ENCODE measurements around the gene SNX19.

The SNX19 gene

DNA sequence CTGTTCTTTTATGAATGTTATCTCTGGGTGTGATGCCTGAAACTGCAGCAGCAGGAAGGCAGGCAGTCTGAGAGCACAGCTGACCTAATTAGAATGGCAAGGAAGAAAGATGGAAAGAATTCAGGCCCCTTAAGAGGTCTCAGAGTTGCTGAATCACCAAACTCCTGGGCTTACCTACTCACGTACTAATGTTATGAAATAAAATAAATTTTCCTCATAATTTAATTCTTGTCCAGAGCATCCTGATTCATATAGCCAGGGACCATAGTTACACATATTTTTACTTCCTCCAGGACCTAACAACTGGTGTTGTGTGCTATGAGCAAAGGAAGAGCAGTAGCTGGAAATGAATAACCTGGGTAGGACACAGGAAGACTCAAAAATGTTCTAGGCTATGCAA lies 41.9 kb downstream of the SNX19 start:
- no peak overlapping the region for H3K9ac ChIP-seq (ENCODE audit: low read depth in 1 of 2, low read length in 2 of 2)
- peaks cover 20 to 69% of the 10 kb centered on the region in 2 donors for H3K36me3 ChIP-seq (ENCODE audit: control insufficient read depth in 1 of 2, insufficient read depth in 2 of 2, low read length in 2 of 2)
- no peaks in the 10 kb centered on the region for H3K27me3 ChIP-seq (ENCODE audit: control insufficient read depth in 1 of 2, insufficient read depth in 2 of 2, low read length in 2 of 2)
- H3K9me3 ChIP-seq (ENCODE audit: control insufficient read depth in 1 of 2, low read length in 2 of 2) = no peaks in the 10 kb centered on the region
- H3K27ac ChIP-seq (ENCODE audit: low read depth, low read length) = no peak overlapping the region
- no peak overlapping the region for H3K4me3 ChIP-seq (ENCODE audit: low read depth in 1 of 2, low read length in 2 of 2)
- peaks cover 0 to 16% of the 10 kb centered on the region in 2 donors for H3K4me1 ChIP-seq (ENCODE audit: control insufficient read depth in 1 of 2, insufficient read depth in 2 of 2, low read length in 2 of 2)

- Histone ChIP-seq H3K36me3 (ENCODE audit: control insufficient read depth in 1 of 2, insufficient read depth in 2 of 2, low read length in 2 of 2) (peaks cover 14 to 62% of the 10 kb centered on the region in 2 donors), H3K27ac (ENCODE audit: low read depth, low read length) (no peak overlapping the region), H3K9ac (ENCODE audit: low read depth in 1 of 2, low read length in 2 of 2) (no peak overlapping the region)
These were observed 42.5 kb downstream of the SNX19 start for GRCh38 chr11:130873761-130874160.

DNA sequence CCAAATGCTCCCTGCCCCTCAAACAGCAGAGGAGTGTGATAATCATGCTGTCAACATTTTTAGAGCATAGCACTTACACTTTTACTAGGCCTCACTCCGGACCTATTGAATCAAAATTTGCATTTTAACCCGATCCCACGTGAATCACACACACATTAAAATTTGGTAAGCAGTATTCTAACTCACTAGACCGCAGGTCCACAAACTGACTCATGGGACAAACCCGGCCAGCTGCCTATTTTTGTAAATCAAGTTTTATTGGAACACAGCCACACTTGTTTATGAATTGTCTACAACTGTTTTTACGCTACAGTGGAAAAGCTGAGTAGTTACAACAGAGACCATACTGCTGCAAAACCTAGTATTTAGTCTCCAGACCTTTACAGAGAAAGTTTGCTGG lies 43.3 kb downstream of the SNX19 start:
- Histone ChIP-seq H3K27me3 (ENCODE audit: control insufficient read depth in 1 of 2, insufficient read depth in 2 of 2, low read length in 2 of 2) (no peaks in the 10 kb centered on the region), H3K9me3 (ENCODE audit: control insufficient read depth in 1 of 2, low read length in 2 of 2) (no peaks in the 10 kb centered on the region), H3K9ac (ENCODE audit: low read depth in 1 of 2, low read length in 2 of 2) (no peak overlapping the region), H3K27ac (ENCODE audit: low read depth, low read length) (no peak overlapping the region), H3K4me1 (ENCODE audit: control insufficient read depth in 1 of 2, insufficient read depth in 2 of 2, low read length in 2 of 2) (peaks cover 0 to 12% of the 10 kb centered on the region in 2 donors), H3K4me3 (ENCODE audit: low read depth in 1 of 2, low read length in 2 of 2) (no peak overlapping the region), H3K36me3 (ENCODE audit: control insufficient read depth in 1 of 2, insufficient read depth in 2 of 2, low read length in 2 of 2) (peaks cover 8 to 55% of the 10 kb centered on the region in 2 donors)

More at GRCh38 chr11:130873761-130874160, 42.5 kb downstream of the SNX19 start:
- no peaks in the 10 kb centered on the region for H3K27me3 ChIP-seq (ENCODE audit: control insufficient read depth in 1 of 2, insufficient read depth in 2 of 2, low read length in 2 of 2)
- H3K4me1 ChIP-seq (ENCODE audit: control insufficient read depth in 1 of 2, insufficient read depth in 2 of 2, low read length in 2 of 2) = peaks cover 0 to 16% of the 10 kb centered on the region in 2 donors
- H3K9me3 ChIP-seq (ENCODE audit: control insufficient read depth in 1 of 2, low read length in 2 of 2) = no peaks in the 10 kb centered on the region
- H3K4me3 ChIP-seq (ENCODE audit: low read depth in 1 of 2, low read length in 2 of 2) = no peak overlapping the region

DNA sequence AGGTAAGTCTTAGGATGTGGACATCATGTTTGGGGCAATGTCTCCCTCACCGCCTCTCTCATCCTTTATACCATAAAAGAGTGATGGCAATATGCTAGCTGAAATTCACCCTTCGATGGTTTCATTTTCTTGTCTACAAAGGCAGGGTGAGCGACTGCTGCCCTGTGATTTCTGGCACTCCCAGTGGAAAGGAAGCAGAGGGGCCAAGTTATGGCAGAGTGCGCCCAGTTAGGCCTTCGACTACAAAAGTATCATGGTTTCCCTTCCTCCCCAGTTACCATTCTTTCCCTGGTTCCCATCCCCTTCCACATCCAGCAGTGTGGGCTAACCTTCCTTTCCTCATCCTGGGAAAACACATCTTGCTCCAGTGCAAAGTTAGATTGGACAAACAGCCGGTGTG lies 43.8 kb downstream of the SNX19 start:
- Histone ChIP-seq H3K9ac (ENCODE audit: low read depth in 1 of 2, low read length in 2 of 2) (no peak overlapping the region), H3K27me3 (ENCODE audit: control insufficient read depth in 1 of 2, insufficient read depth in 2 of 2, low read length in 2 of 2) (no peaks in the 10 kb centered on the region), H3K4me1 (ENCODE audit: control insufficient read depth in 1 of 2, insufficient read depth in 2 of 2, low read length in 2 of 2) (peaks cover 0 to 10% of the 10 kb centered on the region in 2 donors), H3K4me3 (ENCODE audit: low read depth in 1 of 2, low read length in 2 of 2) (no peak overlapping the region), H3K27ac (ENCODE audit: low read depth, low read length) (no peak overlapping the region), H3K9me3 (ENCODE audit: control insufficient read depth in 1 of 2, low read length in 2 of 2) (no peaks in the 10 kb centered on the region), H3K36me3 (ENCODE audit: control insufficient read depth in 1 of 2, insufficient read depth in 2 of 2, low read length in 2 of 2) (peaks cover 7 to 50% of the 10 kb centered on the region in 2 donors)

DNA sequence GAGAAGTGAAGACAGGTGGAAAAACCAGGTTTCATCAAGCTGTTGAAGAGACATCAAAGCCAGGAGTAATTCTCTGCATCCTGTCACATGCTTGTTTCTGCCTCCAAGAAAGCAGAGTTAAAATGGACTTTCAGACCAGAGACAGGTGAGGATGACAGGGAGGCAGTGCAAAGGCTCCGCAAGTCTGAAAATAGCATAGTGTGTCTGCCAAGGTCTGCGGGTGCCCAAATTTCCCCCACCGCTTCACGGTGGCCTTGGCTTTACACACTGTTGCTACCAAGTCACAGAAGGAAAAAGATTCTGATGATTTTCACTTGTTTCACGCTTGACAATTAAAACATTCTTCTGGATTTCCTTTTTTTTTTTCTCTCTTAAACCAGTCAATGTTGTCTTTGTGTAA lies 44.2 kb downstream of the SNX19 start:
- peaks cover 7 to 46% of the 10 kb centered on the region in 2 donors for H3K36me3 ChIP-seq (ENCODE audit: control insufficient read depth in 1 of 2, insufficient read depth in 2 of 2, low read length in 2 of 2)
- peaks cover 0 to 10% of the 10 kb centered on the region in 2 donors for H3K4me1 ChIP-seq (ENCODE audit: control insufficient read depth in 1 of 2, insufficient read depth in 2 of 2, low read length in 2 of 2)
- no peaks in the 10 kb centered on the region for H3K27me3 ChIP-seq (ENCODE audit: control insufficient read depth in 1 of 2, insufficient read depth in 2 of 2, low read length in 2 of 2)
- no peak overlapping the region for H3K4me3 ChIP-seq (ENCODE audit: low read depth in 1 of 2, low read length in 2 of 2)
- H3K9ac ChIP-seq (ENCODE audit: low read depth in 1 of 2, low read length in 2 of 2) = no peak overlapping the region
- no peak overlapping the region for H3K27ac ChIP-seq (ENCODE audit: low read depth, low read length)
- no peaks in the 10 kb centered on the region for H3K9me3 ChIP-seq (ENCODE audit: control insufficient read depth in 1 of 2, low read length in 2 of 2)

DNA sequence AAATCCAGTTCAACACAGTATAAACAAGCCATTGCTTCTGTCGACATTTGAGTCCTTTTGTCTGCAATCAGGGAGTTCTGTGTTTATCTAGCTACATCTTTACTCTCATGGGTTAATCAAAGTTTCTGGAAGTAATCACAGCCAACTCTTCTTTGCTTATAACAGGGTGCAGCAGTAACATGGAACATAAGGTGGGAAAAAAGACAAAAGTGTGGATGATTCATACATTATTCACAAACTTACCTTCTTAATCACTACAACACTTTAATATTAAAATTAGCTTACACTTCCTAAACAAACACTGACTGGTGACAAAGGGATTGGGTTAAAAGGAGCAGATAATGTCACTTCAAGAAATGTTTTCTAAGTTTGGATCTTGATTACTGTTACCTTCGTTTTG lies 44.7 kb downstream of the SNX19 start:
- Histone ChIP-seq H3K36me3 (ENCODE audit: control insufficient read depth in 1 of 2, insufficient read depth in 2 of 2, low read length in 2 of 2) (peaks cover 7 to 41% of the 10 kb centered on the region in 2 donors), H3K27me3 (ENCODE audit: control insufficient read depth in 1 of 2, insufficient read depth in 2 of 2, low read length in 2 of 2) (no peaks in the 10 kb centered on the region), H3K9ac (ENCODE audit: low read depth in 1 of 2, low read length in 2 of 2) (no peak overlapping the region), H3K27ac (ENCODE audit: low read depth, low read length) (no peak overlapping the region), H3K4me1 (ENCODE audit: control insufficient read depth in 1 of 2, insufficient read depth in 2 of 2, low read length in 2 of 2) (peaks cover 0 to 5% of the 10 kb centered on the region in 2 donors), H3K4me3 (ENCODE audit: low read depth in 1 of 2, low read length in 2 of 2) (no peak overlapping the region), H3K9me3 (ENCODE audit: control insufficient read depth in 1 of 2, low read length in 2 of 2) (no peaks in the 10 kb centered on the region)

DNA sequence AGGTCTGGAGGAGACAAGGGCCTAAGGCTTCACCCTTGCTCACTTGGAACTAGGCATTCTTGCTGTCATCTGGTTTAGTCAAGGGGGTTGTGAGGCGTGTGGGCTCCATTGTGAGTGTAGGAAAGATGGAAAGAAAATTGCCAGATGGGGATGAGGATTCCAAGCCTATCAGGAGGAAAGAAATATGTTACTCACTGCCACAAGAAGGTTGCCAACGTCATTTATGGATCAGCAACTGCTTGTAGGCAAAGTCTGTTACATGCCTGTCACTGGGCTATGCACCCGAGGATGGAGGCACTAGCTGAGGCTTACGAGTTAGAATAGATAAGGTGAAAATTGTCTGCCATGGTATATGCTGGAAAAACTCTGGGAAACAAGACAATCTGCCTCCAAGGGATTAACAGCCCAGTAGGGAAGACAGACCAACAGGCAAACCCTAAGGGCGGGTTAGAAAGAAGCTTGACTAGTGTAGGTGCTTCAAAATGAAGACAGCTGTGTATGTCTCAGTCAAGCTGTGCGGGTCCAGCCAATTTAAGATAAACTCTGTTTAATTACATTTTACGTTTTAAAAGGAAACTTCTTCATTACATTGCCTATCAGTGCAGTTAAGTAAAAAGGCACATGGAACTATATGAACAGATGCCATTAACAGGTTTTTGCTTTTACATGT lies 47.4 kb downstream of the SNX19 start:
- Histone ChIP-seq H3K9ac (ENCODE audit: low read depth in 1 of 2, low read length in 2 of 2) (no peak overlapping the region), H3K9me3 (ENCODE audit: control insufficient read depth in 1 of 2, low read length in 2 of 2) (no peaks in the 10 kb centered on the region), H3K4me1 (ENCODE audit: control insufficient read depth in 1 of 2, insufficient read depth in 2 of 2, low read length in 2 of 2) (no peaks in the 10 kb centered on the region), H3K27me3 (ENCODE audit: control insufficient read depth in 1 of 2, insufficient read depth in 2 of 2, low read length in 2 of 2) (no peaks in the 10 kb centered on the region), H3K36me3 (ENCODE audit: control insufficient read depth in 1 of 2, insufficient read depth in 2 of 2, low read length in 2 of 2) (peaks cover 4 to 22% of the 10 kb centered on the region in 2 donors), H3K27ac (ENCODE audit: low read depth, low read length) (no peak overlapping the region), H3K4me3 (ENCODE audit: low read depth in 1 of 2, low read length in 2 of 2) (no peak overlapping the region)

- H3K9ac ChIP-seq (ENCODE audit: low read depth in 1 of 2, low read length in 2 of 2) = no peak overlapping the region
- peaks cover 4 to 20% of the 10 kb centered on the region in 2 donors for H3K36me3 ChIP-seq (ENCODE audit: control insufficient read depth in 1 of 2, insufficient read depth in 2 of 2, low read length in 2 of 2)
- no peaks in the 10 kb centered on the region for H3K9me3 ChIP-seq (ENCODE audit: control insufficient read depth in 1 of 2, low read length in 2 of 2)
- no peak overlapping the region for H3K27ac ChIP-seq (ENCODE audit: low read depth, low read length)
- H3K27me3 ChIP-seq (ENCODE audit: control insufficient read depth in 1 of 2, insufficient read depth in 2 of 2, low read length in 2 of 2) = no peaks in the 10 kb centered on the region
- H3K4me1 ChIP-seq (ENCODE audit: control insufficient read depth in 1 of 2, insufficient read depth in 2 of 2, low read length in 2 of 2) = no peaks in the 10 kb centered on the region
- H3K4me3 ChIP-seq (ENCODE audit: low read depth in 1 of 2, low read length in 2 of 2) = no peak overlapping the region
These were observed 48.1 kb downstream of the SNX19 start for GRCh38 chr11:130868086-130868710.

- H3K9me3 ChIP-seq (ENCODE audit: control insufficient read depth in 1 of 2, low read length in 2 of 2) = no peaks in the 10 kb centered on the region
- no peak overlapping the region for H3K9ac ChIP-seq (ENCODE audit: low read depth in 1 of 2, low read length in 2 of 2)
- no peak overlapping the region for H3K27ac ChIP-seq (ENCODE audit: low read depth, low read length)
- H3K4me1 ChIP-seq (ENCODE audit: control insufficient read depth in 1 of 2, insufficient read depth in 2 of 2, low read length in 2 of 2) = peaks cover 0 to under 1% of the 10 kb centered on the region in 2 donors
- H3K4me3 ChIP-seq (ENCODE audit: low read depth in 1 of 2, low read length in 2 of 2) = no peak overlapping the region
- H3K27me3 ChIP-seq (ENCODE audit: control insufficient read depth in 1 of 2, insufficient read depth in 2 of 2, low read length in 2 of 2) = no peaks in the 10 kb centered on the region
- peaks cover 4 to 8% of the 10 kb centered on the region in 2 donors for H3K36me3 ChIP-seq (ENCODE audit: control insufficient read depth in 1 of 2, insufficient read depth in 2 of 2, low read length in 2 of 2)
These were observed 49.4 kb downstream of the SNX19 start for GRCh38 chr11:130866831-130867230.

DNA sequence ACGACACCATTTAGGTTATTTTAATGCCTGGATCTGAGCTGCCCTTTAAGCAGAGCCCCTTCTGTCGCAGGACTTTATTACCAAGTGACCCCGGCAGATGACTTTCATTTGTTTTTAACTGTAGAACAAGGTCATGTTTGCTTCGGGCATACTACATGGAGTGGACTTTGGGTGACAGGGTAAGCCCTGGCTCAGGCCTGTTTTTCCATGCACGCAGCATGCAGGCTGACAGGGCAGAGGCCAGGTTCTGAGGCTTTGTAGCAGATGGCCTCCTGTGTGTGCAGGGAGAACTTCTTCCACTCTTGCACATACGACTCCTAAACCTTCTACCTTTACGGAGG lies 50.5 kb downstream of the SNX19 start:
- Histone ChIP-seq H3K9ac (ENCODE audit: low read depth in 1 of 2, low read length in 2 of 2) (no peak overlapping the region), H3K36me3 (ENCODE audit: control insufficient read depth in 1 of 2, insufficient read depth in 2 of 2, low read length in 2 of 2) (no peaks in the 10 kb centered on the region), H3K27me3 (ENCODE audit: control insufficient read depth in 1 of 2, insufficient read depth in 2 of 2, low read length in 2 of 2) (no peaks in the 10 kb centered on the region), H3K4me3 (ENCODE audit: low read depth in 1 of 2, low read length in 2 of 2) (no peak overlapping the region), H3K9me3 (ENCODE audit: control insufficient read depth in 1 of 2, low read length in 2 of 2) (no peaks in the 10 kb centered on the region), H3K27ac (ENCODE audit: low read depth, low read length) (no peak overlapping the region), H3K4me1 (ENCODE audit: control insufficient read depth in 1 of 2, insufficient read depth in 2 of 2, low read length in 2 of 2) (peaks cover 0 to 3% of the 10 kb centered on the region in 2 donors)
